ENCODE results near the gene ZNF516. TPM values are rescaled to one million over a fixed set of nuclear protein-coding genes. Genes with fewer than 3 reads are reported as not detected.

ZNF516 gene
- total and polyA plus RNA-seq, 2 of the 13 experiments (the other 11 are each of a cell fraction or from before 2014, with no cell fraction given), result 16.6 to 18.7 TPM

DNA sequence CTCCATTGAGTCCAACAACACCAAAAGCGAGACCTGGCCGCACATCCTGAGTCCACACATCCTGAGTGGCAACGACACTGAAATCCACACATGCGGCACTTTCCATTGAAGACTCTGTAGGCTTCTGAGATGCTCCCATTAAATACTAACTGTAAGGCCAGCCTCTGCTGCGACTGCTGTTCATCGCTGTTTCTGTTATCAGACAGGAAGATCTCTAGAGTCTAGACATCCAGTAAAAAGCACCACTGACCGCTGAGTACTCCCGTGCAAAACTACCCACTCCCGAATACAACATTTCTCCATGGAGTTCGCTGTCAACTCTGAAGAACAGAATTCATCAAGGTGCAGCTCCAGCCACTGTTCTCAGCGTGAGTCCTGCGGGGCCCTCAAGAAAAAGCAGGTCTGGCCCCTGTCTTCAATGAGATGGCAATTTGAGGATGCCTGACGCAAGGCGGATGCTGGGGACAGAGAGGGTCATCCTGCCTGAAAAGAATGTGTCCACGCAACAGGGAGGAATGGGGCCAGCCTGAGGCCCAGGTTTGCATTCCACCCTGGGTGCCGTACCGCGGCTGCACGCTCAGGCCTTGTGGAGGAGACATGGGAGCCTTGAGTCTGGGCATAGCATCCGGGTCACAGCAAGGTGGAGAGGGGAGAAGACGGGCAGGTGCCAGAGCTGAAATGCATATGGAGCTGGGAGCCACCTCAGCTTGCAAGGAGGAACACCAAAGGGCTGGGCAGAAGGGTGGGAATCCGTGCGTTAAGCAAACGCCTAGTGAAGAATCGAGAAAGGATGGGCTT lies 61.9 kb downstream of the ZNF516 start:
- no peak for FAIRE-seq
- Histone ChIP-seq H3K4me2 (ENCODE audit: low read depth, low read length) (no peak overlapping the region), H3K36me3 (replicated peaks in 1 of 2; ENCODE audit: control insufficient read depth in 1 of 2, insufficient read depth in 2 of 2, low read length in 2 of 2) (peaks cover 23 to 41% of the 10 kb centered on the region in 2 experiments), H3K9me3 (ENCODE audit: low read length) (no peaks in the 10 kb centered on the region), H3K27ac (ENCODE audit: extremely low read length, insufficient read depth, low read length) (no peak overlapping the region), H3K9ac (ENCODE audit: insufficient read depth, low read depth, low read length) (no peak overlapping the region), H3K79me2 (ENCODE audit: insufficient read depth, low read length) (peaks cover 86% of the 10 kb centered on the region), H3K27me3 (ENCODE audit: control insufficient read depth in 1 of 2, insufficient read depth in 2 of 2, low read length in 2 of 2) (no peaks in the 10 kb centered on the region), H4K20me1 (ENCODE audit: insufficient read depth, low read length) (peaks cover 80% of the 10 kb centered on the region), H3K4me3 (replicated peaks in 1 of 3; ENCODE audit: insufficient read depth in 1 of 3, low read depth in 2 of 3, low read length in 3 of 3) (no peak overlapping the region), H2AFZ (ENCODE audit: low read length) (no peak overlapping the region), H3K4me1 (ENCODE audit: insufficient read depth, low read length) (no peaks in the 10 kb centered on the region)
- in situ Hi-C loops (cut with HindIII; ENCODE audit: extremely low pct_ligation_motif_present, low pct_unique_long_range_greater_than_20kb), result no loop called here
- WGBS (ENCODE audit: low lambda C conversion rate), result 91% methylated on average over 20 of the region's 25 CpGs
- intact Hi-C loops (cut with micrococcal nuclease; ENCODE audit: unreplicated experiment), result no loop called here
- no peak for DNase-seq (ENCODE audit: low spot score)
- ATAC-seq, result no peak
- CTCF ChIA-PET (ENCODE audit: low intra/inter-chr PET ratio, low total read pairs), result no interaction called here
- no TSS peak for BruUV-seq (replicated peaks)
- POLR2A ChIA-PET, result no interaction called here
- TF ChIP-seq RARA (CRISPR knock-in tag; IDR thresholded peaks at IDR 0.05) (no peak), ZNF350 (CRISPR knock-in tag; IDR thresholded peaks at IDR 0.05; ENCODE audit: borderline replicate concordance, low read depth) (no peak), MIER3 (CRISPR knock-in tag; IDR thresholded peaks at IDR 0.05; ENCODE audit: borderline replicate concordance) (no peak), ZNF775 (CRISPR knock-in tag; IDR thresholded peaks at IDR 0.05; ENCODE audit: borderline replicate concordance) (no peak), ELF1 (CRISPR knock-in tag; IDR thresholded peaks at IDR 0.05) (no peak), NAIF1 (CRISPR knock-in tag; IDR thresholded peaks at IDR 0.05; ENCODE audit: borderline replicate concordance) (no peak)
- TF ChIP-seq, protein P1, sequence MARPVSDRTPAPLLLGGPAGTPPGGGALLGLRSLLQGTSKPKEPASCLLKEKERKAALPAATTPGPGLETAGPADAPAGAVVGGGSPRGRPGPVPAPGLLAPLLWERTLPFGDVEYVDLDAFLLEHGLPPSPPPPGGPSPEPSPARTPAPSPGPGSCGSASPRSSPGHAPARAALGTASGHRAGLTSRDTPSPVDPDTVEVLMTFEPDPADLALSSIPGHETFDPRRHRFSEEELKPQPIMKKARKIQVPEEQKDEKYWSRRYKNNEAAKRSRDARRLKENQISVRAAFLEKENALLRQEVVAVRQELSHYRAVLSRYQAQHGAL (CRISPR knock-in tag; IDR thresholded peaks at IDR 0.05; ENCODE audit: not compliant biosample characterization), result no peak
